Stimulated activated naive CD8-positive, alpha-beta T cell treated with anti-CD3 and anti-CD28 coated beads, Interleukin-15, amount 100 ng/mL, for 72 hours (primary cell): Measurements from ENCODE around the gene CGREF1.
A peak's percentile ranks its signal among the peaks of the same experiment; 100 is the strongest.
"Not testable (repeated sequence)": the region's sequence is repeated elsewhere in the genome, so short reads cannot be mapped to it uniquely, and the experiment has no call there.

Source experiments
- ATAC-seq: fragments of 150-1000 bp; cut with Tn5 transposase; 2 replicates; pipeline ENCODE4 v1.10.0; 2021; ENCODE audit warnings: mild to moderate bottlenecking, moderate library complexity
- DNase-seq, 2 donors: peaks; one replicate each; pipeline ENCODE4 v3.0.0; 2021 to 2022
- H3K27ac Mint-ChIP-seq, 2 donors: one replicate each; pipeline ENCODE4 v1.8.0; 2022; ENCODE audit warnings: mild to moderate bottlenecking in 2 of 2, mixed read lengths in 2 of 2, moderate library complexity in 2 of 2
- H3K27me3 Mint-ChIP-seq: one replicate; pipeline ENCODE4 v1.8.0; 2022; ENCODE audit warnings: mixed read lengths
- H3K4me1 Mint-ChIP-seq: one replicate; pipeline ENCODE4 v1.8.0; 2022; ENCODE audit warnings: mild to moderate bottlenecking, mixed read lengths
- H3K4me3 Mint-ChIP-seq, 2 donors: one replicate each; pipeline ENCODE4 v1.8.0; 2022; ENCODE audit warnings: mild to moderate bottlenecking in 2 of 2, mixed read lengths in 2 of 2, moderate library complexity in 1 of 2
- H3K9me3 Mint-ChIP-seq, 2 donors: one replicate each; pipeline ENCODE4 v1.8.0; 2022; ENCODE audit warnings: mixed read lengths in 2 of 2

The CGREF1 gene

GRCh38 chr2:27077231-27077630 lies 41.7 kb downstream of the CGREF1 start:
- DNase-seq (no peak), ATAC-seq (no peak)
- Mint-ChIP-seq H3K9me3 (no peaks in the 10 kb centered on the region), H3K4me3 (no peak overlapping the region), H3K27ac (no peak overlapping the region), H3K27me3 (no peaks in the 10 kb centered on the region), H3K4me1 (peaks cover 78% of the 10 kb centered on the region)

DNA sequence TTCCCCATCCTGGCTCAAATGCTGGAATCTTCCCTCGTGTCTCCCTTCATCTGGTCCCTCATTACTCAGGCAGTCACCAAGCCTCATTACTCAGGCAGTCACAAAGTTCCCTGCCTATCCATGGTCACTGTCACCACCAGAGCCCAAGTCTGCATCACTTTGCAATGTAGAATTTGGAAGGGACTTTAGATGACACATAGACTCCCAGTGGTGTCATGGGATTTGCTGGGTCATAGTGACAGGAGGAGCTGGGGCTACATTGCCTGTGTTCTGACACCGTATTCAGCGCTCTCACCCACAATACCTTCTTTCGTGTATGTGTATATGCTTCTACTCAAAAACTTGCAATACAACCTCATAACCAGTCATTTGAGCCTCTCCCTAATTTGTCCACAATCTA lies 42.6 kb downstream of the CGREF1 start:
- ATAC-seq (no peak), DNase-seq (no peak)
- Mint-ChIP-seq H3K4me3 (no peak overlapping the region), H3K27ac (peak overlapping the region in 1 of 2 donors; percentile 48), H3K9me3 (no peaks in the 10 kb centered on the region), H3K4me1 (peaks cover 73% of the 10 kb centered on the region), H3K27me3 (no peaks in the 10 kb centered on the region)

- Mint-ChIP-seq H3K4me1 (peaks cover 71% of the 10 kb centered on the region), H3K4me3 (peak overlapping the region; percentile 36), H3K27ac (peak overlapping the region in 1 of 2 donors; percentile 88)
- not testable (repeated sequence) for H3K9me3 Mint-ChIP-seq, H3K27me3 Mint-ChIP-seq, ATAC-seq, DNase-seq
Measured at GRCh38 chr2:27075566-27075871, 43.4 kb downstream of the CGREF1 start.

DNA sequence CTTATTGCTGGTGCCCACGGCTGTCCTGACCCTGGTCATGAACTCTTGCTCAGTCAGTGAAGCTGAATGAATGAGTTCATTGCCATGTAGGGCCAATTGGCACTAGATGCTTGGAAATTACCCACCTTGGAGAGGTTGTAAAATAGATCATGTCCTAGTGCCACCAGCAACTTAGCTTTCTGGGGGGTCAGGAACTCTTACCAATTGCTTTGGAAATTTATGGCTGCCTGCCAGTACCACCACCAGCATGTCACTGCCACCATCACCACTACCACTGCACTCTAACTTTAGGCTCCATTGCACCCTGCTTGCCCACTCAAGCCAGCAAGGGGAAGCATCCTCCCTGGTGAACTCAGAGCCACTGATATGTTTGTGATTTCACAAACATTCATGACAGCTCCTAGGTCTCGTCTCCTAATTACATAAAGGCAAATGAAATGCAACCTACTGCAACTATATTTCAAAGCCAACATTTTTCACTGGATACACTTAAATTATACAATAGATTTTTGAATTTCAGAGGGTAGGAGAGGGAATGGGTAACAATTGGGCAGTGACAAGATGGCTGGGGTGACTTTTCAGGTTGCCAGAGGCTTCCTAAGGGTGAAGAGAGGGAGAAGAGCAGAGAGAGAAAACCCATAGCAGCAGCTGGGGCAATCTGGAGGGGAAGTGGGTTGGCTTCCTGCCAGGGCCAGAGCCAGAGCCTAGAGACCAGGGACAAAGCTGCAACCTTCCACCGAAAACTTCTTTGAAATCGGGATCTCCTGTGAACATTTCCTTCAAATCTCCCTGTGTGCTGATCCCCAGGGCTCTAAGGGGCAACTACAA lies 44.0 kb downstream of the CGREF1 start:
- Mint-ChIP-seq H3K27ac (peak overlapping the region; percentile 13 to 88), H3K27me3 (no peaks in the 10 kb centered on the region), H3K9me3 (no peaks in the 10 kb centered on the region), H3K4me3 (peak overlapping the region; percentile 36), H3K4me1 (peaks cover 71% of the 10 kb centered on the region)
- no peak for DNase-seq
- no peak for ATAC-seq

GRCh38 chr2:27073782-27074181 lies 45.1 kb downstream of the CGREF1 start:
- Mint-ChIP-seq H3K4me1 (peaks cover 80% of the 10 kb centered on the region), H3K27me3 (no peaks in the 10 kb centered on the region), H3K27ac (no peak overlapping the region), H3K4me3 (no peak overlapping the region), H3K9me3 (no peaks in the 10 kb centered on the region)
- ATAC-seq (no peak), DNase-seq (no peak)

DNA sequence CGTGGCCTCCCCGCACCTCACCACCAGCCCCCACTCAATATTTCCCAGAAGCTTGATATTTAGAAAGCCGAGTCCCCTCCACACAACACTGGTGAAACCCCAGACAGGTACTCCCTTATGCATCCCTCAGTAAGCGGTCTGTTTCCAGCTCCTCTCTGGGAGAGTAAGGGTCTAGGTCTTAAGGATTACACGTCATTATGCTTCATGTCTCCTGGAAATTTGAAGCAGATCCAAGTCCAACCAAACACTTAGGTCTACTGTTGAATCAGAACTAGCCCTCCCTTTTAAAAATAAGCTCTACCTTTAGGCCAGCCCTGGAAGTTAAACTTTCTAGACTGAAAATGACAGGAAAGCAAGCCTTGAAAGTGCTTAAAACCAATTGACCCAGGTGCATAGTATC lies 46.0 kb downstream of the CGREF1 start:
- H3K4me1 Mint-ChIP-seq, result peaks cover 86% of the 10 kb centered on the region
- no peaks in the 10 kb centered on the region for H3K9me3 Mint-ChIP-seq
- no peak for ATAC-seq
- H3K27me3 Mint-ChIP-seq, result no peaks in the 10 kb centered on the region
- H3K27ac Mint-ChIP-seq, result no peak overlapping the region
- peak overlapping the region; percentile 91 to 94 for H3K4me3 Mint-ChIP-seq
- no peak for DNase-seq

DNA sequence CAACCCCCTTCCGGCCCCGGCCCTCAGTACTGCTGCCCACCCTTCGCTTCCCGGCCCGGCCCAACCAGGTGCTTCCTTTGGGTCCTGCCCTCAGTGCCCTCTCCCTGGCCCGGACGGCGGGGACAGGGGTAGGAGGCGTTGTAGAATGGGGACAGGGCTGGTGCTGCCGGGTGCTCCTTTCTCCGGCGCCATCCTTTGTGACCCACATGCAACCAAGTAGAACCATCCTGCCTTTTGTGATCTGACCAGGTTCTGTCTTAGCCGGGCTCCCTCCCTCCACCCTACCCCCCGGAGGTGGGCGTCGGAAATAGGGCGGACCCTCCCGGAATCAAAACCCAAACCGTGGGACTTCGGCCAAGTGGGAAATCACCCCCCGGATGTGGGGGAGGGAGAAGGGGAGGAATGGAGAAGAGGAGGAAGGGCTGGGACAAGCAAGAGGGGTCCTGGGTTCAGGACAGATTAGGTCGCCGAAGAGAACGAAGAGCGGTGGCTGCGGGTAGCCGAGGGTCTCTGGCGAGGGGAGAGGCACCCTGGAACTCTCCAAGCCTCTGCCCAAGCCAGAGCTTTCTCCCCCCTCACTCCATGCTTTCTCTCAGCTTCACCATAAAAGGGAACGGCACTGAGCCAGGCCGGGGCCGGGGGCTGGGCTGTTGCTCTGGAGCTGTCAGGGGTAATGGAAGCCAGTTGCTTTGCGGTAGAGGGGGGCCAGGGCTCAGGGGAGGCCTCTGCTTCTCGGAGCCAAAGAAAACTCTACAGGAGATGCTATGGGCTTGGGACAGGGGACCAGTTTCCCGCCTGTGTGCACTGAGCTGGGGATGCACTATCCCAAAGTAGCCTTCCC lies 46.7 kb downstream of the CGREF1 start:
- no peaks in the 10 kb centered on the region for H3K27me3 Mint-ChIP-seq
- peak overlapping the region; percentile 79 to 86 for H3K27ac Mint-ChIP-seq
- peaks cover 80% of the 10 kb centered on the region for H3K4me1 Mint-ChIP-seq
- ATAC-seq, result peak; percentile 62
- DNase-seq, result peak in 1 of 2 donors; percentile 66
- peak overlapping the region; percentile 91 to 94 for H3K4me3 Mint-ChIP-seq
- H3K9me3 Mint-ChIP-seq, result no peaks in the 10 kb centered on the region

GRCh38 chr2:27071277-27071989 lies 47.5 kb downstream of the CGREF1 start, which contains the start of gene OST4:
TSS of gene OST4 (minus strand) at chr2:27071654.
- DNase-seq (peak; percentile 89 to 91), ATAC-seq (peak; percentile 93)
- Mint-ChIP-seq H3K4me1 (peaks cover 78% of the 10 kb centered on the region), H3K9me3 (no peaks in the 10 kb centered on the region), H3K4me3 (peak within 1 kb of the TSS; percentile 97 to 98), H3K27ac (peak within 1 kb of the TSS; percentile 96 to 98), H3K27me3 (no peaks in the 10 kb centered on the region)

DNA sequence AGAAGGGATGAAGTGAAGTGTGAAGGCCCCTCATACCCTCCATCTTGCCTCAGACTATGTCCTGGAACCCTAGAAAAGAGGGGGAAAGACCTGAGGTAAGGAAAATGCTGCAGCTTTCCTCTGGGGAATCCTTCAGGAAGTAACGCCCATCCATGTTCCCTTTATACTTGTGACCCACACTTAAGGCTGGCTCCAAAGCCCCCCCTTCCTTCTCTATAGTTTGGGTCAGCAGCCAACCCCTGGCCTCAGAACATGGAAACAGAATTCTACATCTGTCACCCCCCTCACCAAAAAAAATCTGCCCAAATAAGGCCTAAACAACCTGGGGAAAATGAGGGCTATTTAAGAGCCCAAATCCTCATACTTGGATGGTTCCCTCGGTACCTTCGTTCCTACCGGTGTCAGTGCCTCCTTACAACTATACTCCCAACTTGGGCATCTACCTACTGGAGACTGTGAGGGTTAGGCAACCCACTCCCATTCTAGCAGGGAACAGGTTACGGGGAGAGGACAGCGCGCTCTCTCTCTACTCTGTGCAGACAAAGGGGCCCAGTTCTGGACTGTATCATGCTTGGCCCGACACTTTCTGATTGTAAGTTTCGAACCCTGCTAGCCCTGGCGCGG lies 48.2 kb downstream of the CGREF1 start:
- peak overlapping the region; percentile 96 to 98 for H3K27ac Mint-ChIP-seq
- peaks cover 79% of the 10 kb centered on the region for H3K4me1 Mint-ChIP-seq

DNA sequence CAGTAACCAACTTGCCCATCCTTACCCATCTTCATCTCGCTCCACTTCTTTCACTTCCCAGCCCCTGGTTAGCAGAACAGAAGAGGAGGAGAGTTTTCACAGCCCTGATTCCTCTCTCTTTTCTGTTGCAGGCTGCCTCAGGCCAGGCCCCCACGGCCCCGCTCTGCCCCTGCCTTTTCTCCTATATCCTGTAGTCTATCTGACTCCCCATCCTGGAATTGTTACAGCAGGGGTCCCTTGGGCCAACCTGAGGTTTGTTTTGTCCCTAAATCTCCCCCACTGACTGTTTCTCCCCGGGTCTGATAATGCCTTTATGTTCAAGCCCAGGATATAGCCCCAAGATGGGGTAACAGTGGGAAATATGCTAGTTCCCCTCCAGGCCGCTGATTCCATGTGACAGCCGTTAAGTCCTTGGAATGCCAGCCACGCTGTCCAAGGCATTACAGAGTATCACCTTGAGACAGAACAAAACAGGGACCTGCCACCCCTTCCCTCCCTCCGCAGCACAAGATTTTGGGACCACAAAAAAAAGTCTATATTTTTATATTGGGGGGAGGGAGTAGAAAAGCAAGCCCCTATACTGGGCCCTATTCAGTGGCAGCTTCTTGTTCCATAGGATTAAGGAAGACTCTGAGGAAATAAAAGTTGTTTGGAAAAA lies 48.8 kb downstream of the CGREF1 start:
- Mint-ChIP-seq H3K27ac (peak overlapping the region; percentile 65 to 79), H3K4me3 (peak overlapping the region; percentile 97 to 98), H3K9me3 (no peaks in the 10 kb centered on the region), H3K4me1 (peaks cover 73% of the 10 kb centered on the region), H3K27me3 (no peaks in the 10 kb centered on the region)
- no peak for ATAC-seq
- no peak for DNase-seq

More for the DNA sequence above, 48.2 kb downstream of the CGREF1 start:
- Mint-ChIP-seq H3K9me3 (no peaks in the 10 kb centered on the region), H3K27me3 (no peaks in the 10 kb centered on the region), H3K4me3 (peak overlapping the region; percentile 97 to 98)
- DNase-seq (no peak), ATAC-seq (peak; percentile 5)

GRCh38 chr2:27069436-27069835 lies 49.5 kb downstream of the CGREF1 start:
- Mint-ChIP-seq H3K9me3 (no peaks in the 10 kb centered on the region), H3K27me3 (no peaks in the 10 kb centered on the region), H3K4me3 (peak overlapping the region; percentile 97 to 98), H3K27ac (peak overlapping the region; percentile 79 to 86), H3K4me1 (peaks cover 67% of the 10 kb centered on the region)
- ATAC-seq (no peak), DNase-seq (no peak)

- H3K4me3 Mint-ChIP-seq, result no peak overlapping the region
Measured at GRCh38 chr2:27067385-27067784, 51.5 kb downstream of the CGREF1 start.

DNA sequence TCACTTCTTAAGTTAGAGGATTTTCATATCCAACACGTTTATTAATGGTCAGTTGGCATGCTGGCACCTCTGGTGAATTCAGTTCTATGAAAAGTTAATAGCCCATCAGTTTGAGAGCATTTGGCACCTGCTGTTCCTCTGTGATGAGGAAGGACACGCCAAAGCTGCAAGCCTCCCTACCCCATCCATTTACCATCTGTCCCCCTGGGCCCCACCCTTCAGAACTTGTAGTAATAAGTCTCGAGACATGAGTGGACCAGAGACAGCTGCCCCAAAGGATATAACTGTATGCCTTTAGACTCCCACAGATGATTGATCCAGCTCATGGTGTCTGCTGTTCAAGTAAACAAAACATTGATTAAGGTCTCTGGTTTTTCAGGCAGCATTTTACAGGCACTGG lies 53.8 kb downstream of the CGREF1 start:
- ATAC-seq, result no peak
- Mint-ChIP-seq H3K4me3 (no peak overlapping the region), H3K27ac (no peak overlapping the region), H3K9me3 (no peaks in the 10 kb centered on the region), H3K27me3 (no peaks in the 10 kb centered on the region), H3K4me1 (peaks cover 31% of the 10 kb centered on the region)
- no peak for DNase-seq

More at GRCh38 chr2:27067385-27067784, 51.5 kb downstream of the CGREF1 start:
- no peak for ATAC-seq
- Mint-ChIP-seq H3K9me3 (no peaks in the 10 kb centered on the region), H3K27me3 (no peaks in the 10 kb centered on the region), H3K27ac (peak overlapping the region in 1 of 2 donors; percentile 51), H3K4me1 (peaks cover 46% of the 10 kb centered on the region)
- no peak for DNase-seq

DNA sequence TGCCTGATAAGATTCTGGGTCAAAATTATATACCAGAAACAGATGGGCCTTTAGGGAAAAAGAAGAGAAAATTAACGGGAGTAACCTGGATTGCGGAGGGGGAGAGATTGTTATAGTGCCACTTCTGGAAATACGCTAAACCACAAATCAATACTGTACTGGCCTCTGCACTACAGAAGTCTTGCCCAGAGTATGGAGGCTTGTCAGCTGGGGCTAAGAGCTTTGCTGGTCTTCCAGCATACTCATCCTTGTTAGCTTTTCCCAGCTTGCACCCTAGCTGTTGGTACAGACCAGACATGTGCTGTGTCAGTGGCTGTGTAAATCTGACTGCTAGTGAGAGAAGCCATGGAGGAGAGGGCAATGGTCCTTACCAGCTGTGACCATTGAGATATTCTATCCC lies 58.6 kb downstream of the CGREF1 start:
- DNase-seq (no peak), ATAC-seq (no peak)
- Mint-ChIP-seq H3K27ac (no peak overlapping the region), H3K4me1 (no peaks in the 10 kb centered on the region), H3K4me3 (no peak overlapping the region), H3K27me3 (no peaks in the 10 kb centered on the region), H3K9me3 (no peaks in the 10 kb centered on the region)
